Peyer's patch (tissue), 4 donors: ENCODE data around the gene L3MBTL4. TPM values are rescaled to one million over a fixed set of nuclear protein-coding genes. Genes with fewer than 3 reads are reported as not detected.

Experiments used
- DNase-seq, 3 donors: peaks; one replicate each; pipeline ENCODE4 v3.0.0-alpha.2; 2017 to 2019
- H3K27ac ChIP-seq, 4 donors: fragments of 200-600 bp; sonication (generic); one replicate each; pipeline ENCODE4 v1.5.1; 2016 to 2019
- H3K27me3 ChIP-seq, 2 donors: fragments of 200-600 bp; sonication (generic); one replicate each; pipeline ENCODE4 v1.5.1; 2019
- H3K36me3 ChIP-seq, 3 donors: fragments of 200-600 bp; sonication (generic); one replicate each; pipeline ENCODE4 v1.5.1; 2016 to 2019
- H3K4me1 ChIP-seq, 4 donors: fragments of 200-600 bp; sonication (generic); one replicate each; pipeline ENCODE4 v1.5.1; 2016 to 2019
- H3K4me3 ChIP-seq, 4 donors: fragments of 200-600 bp; sonication (generic); 1 replicate in 3 of 4; 2 replicates in 1 of 4; pipeline ENCODE4 v1.5.1; 2016 to 2019; ENCODE audit warnings: mild to moderate bottlenecking in 1 of 4
- H3K9me3 ChIP-seq, 4 donors: fragments of 200-600 bp; sonication (generic); one replicate each; pipeline ENCODE4 v1.5.1; 2016 to 2019; ENCODE audit warnings: mild to moderate bottlenecking in 1 of 4
- CTCF ChIP-seq, 6 experiments: fragments of 450-650 bp in 4 of 6; fragments of 200-600 bp in 2 of 6; sonication (generic) in 1 of 6; IDR thresholded peaks; one replicate each; pipeline ENCODE4 v1.5.1; 2017 to 2019; ENCODE audit warnings: antibody characterized with exemption in 6 of 6, mild to moderate bottlenecking in 3 of 6, moderate library complexity in 1 of 6
- POLR2A ChIP-seq, 2 donors: fragments of 450-650 bp; IDR thresholded peaks; one replicate each; pipeline ENCODE4 v1.5.1; 2017; ENCODE audit warnings: antibody characterized with exemption in 2 of 2, mild to moderate bottlenecking in 2 of 2, moderate library complexity in 2 of 2
- total RNA-seq, 4 donors: library from RNA; depleted of rRNA; stranded (reverse); fragments of >200 nt; gene quantifications; one replicate each; pipeline ENCODE4 v1.1.0, GENCODE V29; 2016

The L3MBTL4 gene
- total RNA-seq, 4 donors from 2014 or later: 6.5 to 25.6 (median 13.7) TPM

- H3K27ac ChIP-seq: no peak overlapping the region
- DNase-seq: no peak
- TF ChIP-seq POLR2A (IDR thresholded peaks at IDR 0.05) (no peak), CTCF (IDR thresholded peaks at IDR 0.05) (no peak)
- H3K27me3 ChIP-seq: no peaks in the 10 kb centered on the region
- H3K9me3 ChIP-seq: peaks cover 0 to 5% (median 0%) of the 10 kb centered on the region in 4 donors
- no peak overlapping the region for H3K4me3 ChIP-seq
- no peaks in the 10 kb centered on the region for H3K4me1 ChIP-seq
- no peaks in the 10 kb centered on the region for H3K36me3 ChIP-seq
These were observed 74.6 kb downstream of the L3MBTL4 start for GRCh38 chr18:6340121-6340520.

- no peaks in the 10 kb centered on the region for H3K27me3 ChIP-seq
- DNase-seq: no peak
- H3K27ac ChIP-seq: no peak overlapping the region
- TF ChIP-seq POLR2A (IDR thresholded peaks at IDR 0.05) (no peak), CTCF (IDR thresholded peaks at IDR 0.05) (no peak)
- no peaks in the 10 kb centered on the region for H3K36me3 ChIP-seq
- no peaks in the 10 kb centered on the region for H3K4me1 ChIP-seq
- peaks cover 0 to 5% (median 0%) of the 10 kb centered on the region in 4 donors for H3K9me3 ChIP-seq
- no peak overlapping the region for H3K4me3 ChIP-seq
These were observed 78.5 kb downstream of the L3MBTL4 start for GRCh38 chr18:6336239-6336638.

- Histone ChIP-seq H3K27me3 (no peaks in the 10 kb centered on the region), H3K27ac (no peak overlapping the region), H3K4me1 (no peaks in the 10 kb centered on the region), H3K36me3 (no peaks in the 10 kb centered on the region), H3K4me3 (no peak overlapping the region), H3K9me3 (no peaks in the 10 kb centered on the region)
- no peak for DNase-seq
- TF ChIP-seq CTCF (IDR thresholded peaks at IDR 0.05) (no peak), POLR2A (IDR thresholded peaks at IDR 0.05) (no peak)
These were observed 80.7 kb downstream of the L3MBTL4 start for GRCh38 chr18:6333981-6334380.

- no peaks in the 10 kb centered on the region for H3K36me3 ChIP-seq
- H3K9me3 ChIP-seq: no peaks in the 10 kb centered on the region
- H3K27ac ChIP-seq: no peak overlapping the region
- H3K4me3 ChIP-seq: no peak overlapping the region
- H3K4me1 ChIP-seq: no peaks in the 10 kb centered on the region
- no peak for DNase-seq
- no peaks in the 10 kb centered on the region for H3K27me3 ChIP-seq
- TF ChIP-seq POLR2A (IDR thresholded peaks at IDR 0.05) (no peak), CTCF (IDR thresholded peaks at IDR 0.05) (no peak)
These were observed 82.8 kb downstream of the L3MBTL4 start for GRCh38 chr18:6331872-6332271.

GRCh38 chr18:6330786-6331185 is 83.9 kb downstream of the L3MBTL4 start:
- Histone ChIP-seq H3K36me3 (no peaks in the 10 kb centered on the region), H3K27ac (no peak overlapping the region), H3K4me3 (no peak overlapping the region), H3K4me1 (no peaks in the 10 kb centered on the region), H3K27me3 (no peaks in the 10 kb centered on the region), H3K9me3 (no peaks in the 10 kb centered on the region)
- TF ChIP-seq CTCF (IDR thresholded peaks at IDR 0.05) (no peak), POLR2A (IDR thresholded peaks at IDR 0.05) (no peak)
- no peak for DNase-seq

GRCh38 chr18:6328621-6329010 is 86.1 kb downstream of the L3MBTL4 start:
- no peaks in the 10 kb centered on the region for H3K36me3 ChIP-seq
- TF ChIP-seq CTCF (IDR thresholded peaks at IDR 0.05): no peak
- no peak for TF ChIP-seq POLR2A (IDR thresholded peaks at IDR 0.05)
- H3K4me1 ChIP-seq: no peaks in the 10 kb centered on the region
- H3K27ac ChIP-seq: no peak overlapping the region
- peaks cover 0 to 9% (median 3%) of the 10 kb centered on the region in 4 donors for H3K9me3 ChIP-seq
- H3K27me3 ChIP-seq: no peaks in the 10 kb centered on the region
- no peak for DNase-seq
- no peak overlapping the region for H3K4me3 ChIP-seq
